Prostate gland (tissue), 2 donors: ENCODE data around the gene NDST1. TPM values are rescaled to one million over a fixed set of nuclear protein-coding genes. Genes with fewer than 3 reads are reported as not detected.

Experiments
- DNase-seq: peaks from one replicate; pipeline ENCODE4 v3.0.0-alpha.2; 2019; ENCODE audit warnings: low spot score
- H3K27ac ChIP-seq, 2 donors: fragments of 200-600 bp; sonication (generic); 2 replicates each; pipeline ENCODE4 v1.5.1; 2017 to 2019
- H3K27me3 ChIP-seq: fragments of 200-600 bp; sonication (generic); replicated peaks from 2 replicates; pipeline ENCODE4 v1.5.1; 2019; ENCODE audit not compliant: insufficient read depth
- H3K36me3 ChIP-seq, 2 donors: fragments of 200-600 bp; sonication (generic); 1 replicate in 1 of 2; 2 replicates in 1 of 2; pipeline versions ENCODE4 v1.5.1 to v1.8.1; 2017 to 2019
- H3K4me1 ChIP-seq: fragments of 200-600 bp; sonication (generic); replicated peaks from 2 replicates; pipeline ENCODE4 v1.5.1; 2019
- H3K4me3 ChIP-seq, 2 donors: fragments of 200-600 bp; sonication (generic); 2 replicates each; pipeline ENCODE4 v1.5.1; 2017 to 2019
- H3K9me3 ChIP-seq: fragments of 200-600 bp; sonication (generic); 2 replicates; pipeline ENCODE4 v1.5.1; 2017
- POLR2A ChIP-seq: fragments of 450-650 bp; IDR thresholded peaks from one replicate; pipeline ENCODE4 v1.6.1; 2016; ENCODE audit warnings: antibody characterized with exemption, mild to moderate bottlenecking
- POLR2AphosphoS5 ChIP-seq: sonication (generic); formaldehyde crosslinking; IDR thresholded peaks from one replicate; pipeline ENCODE4 v1.6.1; 2017; ENCODE audit warnings: antibody characterized with exemption
- WGBS: methylation state at CpG from one replicate; pipeline ENCODE4 v1.1.5; 2018; 5-methylcytosine and 5-hydroxymethylcytosine counted together
- intact Hi-C: fragments of 100-400 bp; cut with DNase I; formaldehyde crosslinking; loops from one replicate; pipeline ENCODE4 v1.14.2; 2022
- total RNA-seq, 2 donors: library from RNA; depleted of rRNA; stranded (reverse); fragments of >200 nt; gene quantifications; one replicate each; pipeline ENCODE4 v1.1.0, GENCODE V29; 2016
- TF ChIP-seq, protein P1 (sequence below), 4 experiments: fragments of 200-600 bp in 2 of 4; fragments of 450-650 bp in 2 of 4; sonication (generic) in 2 of 4; IDR thresholded peaks; 1 replicate in 3 of 4; 2 replicates in 1 of 4; pipeline ENCODE4 v1.5.1; 2016 to 2019; ENCODE audit warnings: antibody characterized with exemption in 4 of 4, mild to moderate bottlenecking in 2 of 4, moderate library complexity in 2 of 4

The NDST1 gene
- total RNA-seq, 2 donors from 2014 or later, result 65.8 to 175 TPM

DNA sequence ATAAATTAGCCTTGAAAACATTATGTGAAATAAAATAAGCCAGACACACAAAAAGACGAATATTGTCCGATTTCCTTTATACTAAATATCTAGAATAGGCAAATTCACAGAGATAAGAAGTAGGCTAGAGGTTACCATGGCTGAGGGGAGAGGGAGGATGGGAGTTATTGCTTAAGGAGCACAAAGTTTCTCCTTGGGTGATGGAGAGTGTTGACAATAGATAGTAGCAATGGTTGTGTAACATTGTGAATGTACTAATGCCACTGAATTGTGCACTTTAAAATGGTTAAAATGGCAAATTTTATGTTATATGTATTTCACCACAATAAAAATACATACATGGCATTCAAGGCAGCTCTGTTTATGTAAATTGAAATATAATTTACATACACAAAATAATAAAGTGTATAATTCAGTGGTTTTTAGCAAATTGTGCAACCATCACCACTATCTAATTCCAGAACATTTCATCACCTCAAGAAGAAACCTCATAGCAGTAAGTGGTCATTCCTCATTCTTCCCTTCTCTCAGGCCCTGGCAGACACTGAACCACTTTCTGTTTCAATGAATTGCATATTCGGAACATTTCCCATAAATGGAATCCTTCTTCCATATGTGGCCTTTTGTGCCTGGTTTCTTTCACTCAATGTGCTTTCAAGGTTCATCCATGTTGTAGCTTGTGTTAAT, 59.2 kb downstream of the NDST1 start:
- H3K4me3 ChIP-seq, result no peak overlapping the region
- DNase-seq, result no peak
- H3K9me3 ChIP-seq, result no peaks in the 10 kb centered on the region
- no peaks in the 10 kb centered on the region for H3K4me1 ChIP-seq
- H3K36me3 ChIP-seq, result no peaks in the 10 kb centered on the region
- WGBS, result 81% methylated on average over 3 of the region's 3 CpGs
- no peak overlapping the region for H3K27ac ChIP-seq
- no peaks in the 10 kb centered on the region for H3K27me3 ChIP-seq
- intact Hi-C loops, result no loop called here
- TF ChIP-seq POLR2AphosphoS5 (no peak), POLR2A (no peak)
- TF ChIP-seq, protein P1, sequence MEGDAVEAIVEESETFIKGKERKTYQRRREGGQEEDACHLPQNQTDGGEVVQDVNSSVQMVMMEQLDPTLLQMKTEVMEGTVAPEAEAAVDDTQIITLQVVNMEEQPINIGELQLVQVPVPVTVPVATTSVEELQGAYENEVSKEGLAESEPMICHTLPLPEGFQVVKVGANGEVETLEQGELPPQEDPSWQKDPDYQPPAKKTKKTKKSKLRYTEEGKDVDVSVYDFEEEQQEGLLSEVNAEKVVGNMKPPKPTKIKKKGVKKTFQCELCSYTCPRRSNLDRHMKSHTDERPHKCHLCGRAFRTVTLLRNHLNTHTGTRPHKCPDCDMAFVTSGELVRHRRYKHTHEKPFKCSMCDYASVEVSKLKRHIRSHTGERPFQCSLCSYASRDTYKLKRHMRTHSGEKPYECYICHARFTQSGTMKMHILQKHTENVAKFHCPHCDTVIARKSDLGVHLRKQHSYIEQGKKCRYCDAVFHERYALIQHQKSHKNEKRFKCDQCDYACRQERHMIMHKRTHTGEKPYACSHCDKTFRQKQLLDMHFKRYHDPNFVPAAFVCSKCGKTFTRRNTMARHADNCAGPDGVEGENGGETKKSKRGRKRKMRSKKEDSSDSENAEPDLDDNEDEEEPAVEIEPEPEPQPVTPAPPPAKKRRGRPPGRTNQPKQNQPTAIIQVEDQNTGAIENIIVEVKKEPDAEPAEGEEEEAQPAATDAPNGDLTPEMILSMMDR (IDR thresholded peaks at IDR 0.05), result no peak

DNA sequence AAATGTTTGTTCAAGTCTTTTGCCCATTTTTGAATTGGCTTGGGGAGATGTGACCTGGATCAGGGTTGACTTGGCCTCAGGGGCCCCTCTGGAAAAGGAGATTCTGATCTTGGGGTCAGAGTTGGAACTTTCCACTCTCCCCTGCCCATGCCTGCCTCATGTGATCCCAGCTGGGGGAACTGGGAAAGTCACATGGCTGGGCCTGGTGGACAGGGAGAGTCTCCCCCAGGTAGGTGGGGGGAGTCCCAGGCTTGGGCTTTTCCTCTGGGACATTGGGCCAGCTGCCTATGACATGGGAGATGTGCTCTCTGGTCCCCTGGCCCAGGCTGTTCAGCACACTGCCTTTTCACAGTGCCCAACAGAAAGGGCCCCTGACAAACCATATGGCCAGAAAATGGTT, 60.7 kb downstream of the NDST1 start:
- Histone ChIP-seq H3K9me3 (no peaks in the 10 kb centered on the region), H3K4me1 (no peaks in the 10 kb centered on the region), H3K27me3 (no peaks in the 10 kb centered on the region), H3K36me3 (no peaks in the 10 kb centered on the region), H3K27ac (no peak overlapping the region), H3K4me3 (no peak overlapping the region)
- no peak for DNase-seq
- no peak for TF ChIP-seq POLR2A
- no peak for TF ChIP-seq POLR2AphosphoS5
- TF ChIP-seq, protein P1 (IDR thresholded peaks at IDR 0.05), result no peak
- intact Hi-C loops, result no loop called here

DNA sequence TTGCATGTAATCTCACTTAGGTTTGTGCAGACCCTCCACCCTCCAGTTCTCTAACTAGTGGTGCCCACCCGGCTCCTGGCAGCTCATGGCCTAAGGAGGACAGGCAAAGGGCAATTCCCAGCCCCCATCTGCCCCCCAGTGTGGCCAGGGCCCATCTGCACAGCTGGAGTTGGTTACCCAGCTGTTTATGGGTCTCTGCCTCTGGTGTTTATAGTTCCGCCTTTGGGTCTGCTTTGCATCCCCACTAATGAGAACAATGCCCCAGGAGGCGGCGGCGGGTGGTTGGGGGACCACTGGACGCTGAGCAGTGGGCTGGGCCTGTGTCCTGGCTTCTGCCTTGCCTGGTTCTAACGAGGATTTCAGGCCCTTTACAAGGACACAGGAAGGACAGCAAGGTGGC, 62.4 kb downstream of the NDST1 start:
- intact Hi-C loops, result no loop called here
- DNase-seq, result no peak
- no peaks in the 10 kb centered on the region for H3K9me3 ChIP-seq
- H3K4me3 ChIP-seq, result no peak overlapping the region
- TF ChIP-seq POLR2A, result no peak
- no peak for TF ChIP-seq POLR2AphosphoS5
- TF ChIP-seq, protein P1 (IDR thresholded peaks at IDR 0.05), result no peak
- no peaks in the 10 kb centered on the region for H3K4me1 ChIP-seq
- 78% methylated on average over 6 of the region's 7 CpGs for WGBS
- H3K27ac ChIP-seq, result no peak overlapping the region
- no peaks in the 10 kb centered on the region for H3K27me3 ChIP-seq
- H3K36me3 ChIP-seq, result no peaks in the 10 kb centered on the region

DNA sequence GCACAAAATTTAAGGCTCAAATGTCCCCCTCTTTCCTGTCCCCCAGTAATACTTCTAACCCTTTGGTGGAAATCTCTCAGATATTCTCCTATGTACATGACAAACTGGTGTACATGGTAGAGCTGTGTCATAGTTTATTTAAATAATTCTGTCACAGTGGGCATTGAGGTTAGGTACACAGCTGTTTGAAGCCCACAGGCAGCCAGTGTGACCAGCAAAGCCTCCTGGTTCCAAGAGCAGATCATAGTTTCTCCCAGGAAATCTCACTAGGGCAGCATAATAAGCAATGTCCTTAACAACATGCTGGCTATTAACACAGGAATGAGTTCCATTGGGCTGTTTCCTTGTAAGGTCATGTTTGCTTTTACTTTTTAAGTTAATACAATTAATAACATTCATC, 63.9 kb downstream of the NDST1 start:
- Histone ChIP-seq H3K36me3 (no peaks in the 10 kb centered on the region), H3K9me3 (no peaks in the 10 kb centered on the region), H3K27me3 (no peaks in the 10 kb centered on the region), H3K4me1 (no peaks in the 10 kb centered on the region), H3K4me3 (no peak overlapping the region), H3K27ac (no peak overlapping the region)
- no peak for DNase-seq
- TF ChIP-seq POLR2AphosphoS5, result no peak
- TF ChIP-seq, protein P1 (IDR thresholded peaks at IDR 0.05), result no peak
- no peak for TF ChIP-seq POLR2A
- intact Hi-C loops, result no loop called here

DNA sequence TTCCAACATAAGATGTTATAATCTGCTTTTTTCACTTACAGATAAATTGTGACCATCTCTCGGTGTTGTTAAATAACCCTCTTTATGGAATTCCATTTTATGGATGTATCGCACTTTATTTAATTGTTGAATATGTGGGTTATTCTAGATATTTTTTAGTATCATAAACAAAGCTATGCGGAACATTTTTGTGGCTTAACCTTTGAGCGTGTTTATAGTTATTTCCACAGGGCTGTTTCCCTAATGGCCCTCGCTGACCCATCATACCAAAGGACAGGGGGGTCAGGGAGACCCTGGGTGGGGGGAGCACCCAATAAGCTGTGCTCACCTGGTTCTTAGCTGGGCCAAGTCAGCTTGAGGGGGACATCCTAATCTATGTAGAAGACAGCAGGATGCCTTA, 65.3 kb downstream of the NDST1 start:
- H3K9me3 ChIP-seq, result no peaks in the 10 kb centered on the region

More for the DNA sequence above, 65.3 kb downstream of the NDST1 start:
- TF ChIP-seq POLR2AphosphoS5, result no peak
- TF ChIP-seq, protein P1 (IDR thresholded peaks at IDR 0.05), result no peak
- TF ChIP-seq POLR2A, result no peak
- Histone ChIP-seq H3K27me3 (no peaks in the 10 kb centered on the region), H3K4me3 (no peak overlapping the region), H3K27ac (no peak overlapping the region), H3K4me1 (no peaks in the 10 kb centered on the region), H3K36me3 (no peaks in the 10 kb centered on the region)
- DNase-seq, result no peak
- intact Hi-C loops, result no loop called here
- 88% methylated on average over 5 of the region's 5 CpGs for WGBS
